A673 (cell line): Measurements from ENCODE around the gene EFL1. TPM values are rescaled to one million over a fixed set of nuclear protein-coding genes. Genes with fewer than 3 reads are reported as not detected.

Experiments
- BruUV-seq: library from RNA; stranded (reverse); fragments of 400-500 nt; replicated peaks from 2 replicates; lab custom pipeline; 2021; lab: Mats Ljungman, UMichigan
- CTCF ChIA-PET: fragments of 300-600 bp; sonication (Branson Sonifier 250); formaldehyde crosslinking; loops from one replicate; lab custom pipeline; 2022; ENCODE audit warnings: antibody characterized with exemption; lab: Charles Lee
- POLR2A ChIA-PET: fragments of 300-600 bp; sonication (Branson Sonifier 250); formaldehyde crosslinking; loops from one replicate; lab custom pipeline; 2022; ENCODE audit warnings: antibody characterized with exemption; ENCODE audit not compliant: low non-redundant PET; lab: Charles Lee
- DNase-seq: peaks from one replicate; pipeline ENCODE4 v3.0.0-alpha.2; 2015; ENCODE audit warnings: low spot score
- H3K27ac ChIP-seq: fragments of 200-600 bp; sonication (generic); 2 replicates; pipeline ENCODE4 v1.5.1; 2016; ENCODE audit warnings: mixed run types, low read depth, mild to moderate bottlenecking, mixed read lengths, antibody characterized with exemption, low read length; ENCODE audit not compliant: poor library complexity, severe bottlenecking
- H3K27me3 ChIP-seq: fragments of 200-600 bp; sonication (generic); replicated peaks from 2 replicates; pipeline ENCODE4 v1.6.1; 2017; ENCODE audit warnings: mixed run types, low read depth, mild to moderate bottlenecking, mixed read lengths, antibody characterized with exemption, low read length; ENCODE audit not compliant: insufficient read depth, poor library complexity
- H3K36me3 ChIP-seq: fragments of 200-600 bp; sonication (generic); 2 replicates; pipeline ENCODE4 v1.6.1; 2016; ENCODE audit warnings: mixed run types, mild to moderate bottlenecking, mixed read lengths, antibody characterized with exemption, low read length; ENCODE audit not compliant: insufficient read depth, poor library complexity, severe bottlenecking
- H3K4me1 ChIP-seq: fragments of 200-600 bp; sonication (generic); 2 replicates; pipeline ENCODE4 v1.6.1; 2017; ENCODE audit warnings: mixed run types, mild to moderate bottlenecking, mixed read lengths, antibody characterized with exemption, low read length; ENCODE audit not compliant: insufficient read depth, poor library complexity, severe bottlenecking
- H3K4me3 ChIP-seq: fragments of 200-600 bp; sonication (generic); 2 replicates; pipeline ENCODE4 v1.5.1; 2016; ENCODE audit warnings: low read depth, mixed run types, mild to moderate bottlenecking, mixed read lengths, low read length; ENCODE audit not compliant: poor library complexity, severe bottlenecking
- H3K9me3 ChIP-seq: fragments of 200-600 bp; sonication (generic); 2 replicates; pipeline ENCODE4 v1.6.1; 2016; ENCODE audit warnings: mixed run types, low read depth, mild to moderate bottlenecking, mixed read lengths, antibody characterized with exemption, low read length; ENCODE audit not compliant: poor library complexity, severe bottlenecking
- EZH2 ChIP-seq: fragments of 200-600 bp; sonication (generic); IDR thresholded peaks from 2 replicates; pipeline ENCODE4 v1.6.1; 2017; ENCODE audit warnings: borderline replicate concordance, low read depth, mild to moderate bottlenecking, mixed read lengths, antibody characterized with exemption, low read length; ENCODE audit not compliant: poor library complexity, severe bottlenecking
- intact Hi-C: fragments of 100-400 bp; cut with micrococcal nuclease; formaldehyde crosslinking; loops from one replicate; pipeline ENCODE4 v1.10.0; 2022; ENCODE audit not compliant: unreplicated experiment
- total RNA-seq: library from RNA; stranded (reverse); gene quantifications from 2 replicates; pipeline ENCODE4 v1.2.3, GENCODE V29; 2021
- TF ChIP-seq, protein P1 (sequence below): fragments of 300-800, 200-600 bp; sonication (generic); conservative IDR thresholded peaks from 2 replicates; pipeline ENCODE4 v1.5.1; 2017; ENCODE audit warnings: low read depth, mild to moderate bottlenecking, antibody characterized with exemption, low read length, moderate library complexity, mixed read lengths

Gene EFL1
- total RNA-seq, 1 experiment from 2014 or later, result 26.1 TPM

DNA sequence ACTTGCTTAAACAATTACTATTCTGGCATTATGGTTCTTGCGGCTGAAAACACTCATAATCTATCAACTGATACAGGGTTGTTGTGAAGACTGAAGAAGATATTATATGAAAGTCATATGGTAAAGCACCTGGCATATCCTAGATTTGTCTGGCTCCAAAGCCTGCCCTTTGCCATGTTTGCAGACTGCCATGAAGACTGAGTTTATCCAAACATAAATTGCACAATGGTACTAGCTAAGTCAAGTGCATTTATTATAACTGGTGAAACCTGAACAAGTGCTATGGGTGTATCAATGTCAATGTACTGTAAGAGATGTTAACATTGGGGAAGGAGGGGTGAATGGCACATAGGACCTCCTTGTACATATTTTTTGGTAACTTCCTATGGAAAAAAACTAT lies 129.3 kb downstream of the EFL1 start:
- CTCF ChIA-PET, result no interaction called here
- no TSS peak for BruUV-seq
- no peak for TF ChIP-seq EZH2
- TF ChIP-seq, protein P1, sequence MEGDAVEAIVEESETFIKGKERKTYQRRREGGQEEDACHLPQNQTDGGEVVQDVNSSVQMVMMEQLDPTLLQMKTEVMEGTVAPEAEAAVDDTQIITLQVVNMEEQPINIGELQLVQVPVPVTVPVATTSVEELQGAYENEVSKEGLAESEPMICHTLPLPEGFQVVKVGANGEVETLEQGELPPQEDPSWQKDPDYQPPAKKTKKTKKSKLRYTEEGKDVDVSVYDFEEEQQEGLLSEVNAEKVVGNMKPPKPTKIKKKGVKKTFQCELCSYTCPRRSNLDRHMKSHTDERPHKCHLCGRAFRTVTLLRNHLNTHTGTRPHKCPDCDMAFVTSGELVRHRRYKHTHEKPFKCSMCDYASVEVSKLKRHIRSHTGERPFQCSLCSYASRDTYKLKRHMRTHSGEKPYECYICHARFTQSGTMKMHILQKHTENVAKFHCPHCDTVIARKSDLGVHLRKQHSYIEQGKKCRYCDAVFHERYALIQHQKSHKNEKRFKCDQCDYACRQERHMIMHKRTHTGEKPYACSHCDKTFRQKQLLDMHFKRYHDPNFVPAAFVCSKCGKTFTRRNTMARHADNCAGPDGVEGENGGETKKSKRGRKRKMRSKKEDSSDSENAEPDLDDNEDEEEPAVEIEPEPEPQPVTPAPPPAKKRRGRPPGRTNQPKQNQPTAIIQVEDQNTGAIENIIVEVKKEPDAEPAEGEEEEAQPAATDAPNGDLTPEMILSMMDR, result no peak

DNA sequence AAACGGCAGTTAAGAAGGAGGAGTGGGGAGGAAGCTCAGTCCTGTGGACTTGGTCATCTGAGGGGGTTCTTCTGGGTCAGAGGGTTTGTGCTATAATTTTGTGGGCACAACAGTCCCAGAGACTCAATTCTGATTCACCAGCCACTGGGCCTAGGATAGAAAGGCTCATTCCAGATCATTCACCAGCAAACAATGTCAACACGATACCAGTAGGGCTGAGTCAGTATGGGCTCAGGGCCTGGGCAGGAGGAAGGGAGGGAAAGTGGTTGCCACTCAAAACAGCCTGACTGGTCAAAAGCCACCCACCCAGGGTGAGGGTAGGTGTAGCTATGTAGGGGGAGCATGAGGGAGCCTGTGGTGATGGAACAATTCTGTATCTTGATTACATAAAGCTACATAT lies 129.8 kb downstream of the EFL1 start:
- intact Hi-C loops, result no loop called here
- BruUV-seq, result no TSS peak
- Histone ChIP-seq H3K27me3 (no peaks in the 10 kb centered on the region), H3K9me3 (no peaks in the 10 kb centered on the region), H3K36me3 (no peaks in the 10 kb centered on the region), H3K4me3 (no peak overlapping the region), H3K27ac (no peak overlapping the region), H3K4me1 (no peaks in the 10 kb centered on the region)
- TF ChIP-seq EZH2, result no peak
- TF ChIP-seq, protein P1, result no peak
- POLR2A ChIA-PET, result no interaction called here
- DNase-seq, result no peak
- CTCF ChIA-PET, result no interaction called here

More for the DNA sequence above, 129.3 kb downstream of the EFL1 start:
- H3K27ac ChIP-seq, result no peak overlapping the region
- no peaks in the 10 kb centered on the region for H3K36me3 ChIP-seq
- intact Hi-C loops, result no loop called here
- DNase-seq, result no peak
- H3K9me3 ChIP-seq, result no peaks in the 10 kb centered on the region
- no peaks in the 10 kb centered on the region for H3K4me1 ChIP-seq
- POLR2A ChIA-PET, result no interaction called here
- H3K27me3 ChIP-seq, result no peaks in the 10 kb centered on the region
- H3K4me3 ChIP-seq, result no peak overlapping the region

DNA sequence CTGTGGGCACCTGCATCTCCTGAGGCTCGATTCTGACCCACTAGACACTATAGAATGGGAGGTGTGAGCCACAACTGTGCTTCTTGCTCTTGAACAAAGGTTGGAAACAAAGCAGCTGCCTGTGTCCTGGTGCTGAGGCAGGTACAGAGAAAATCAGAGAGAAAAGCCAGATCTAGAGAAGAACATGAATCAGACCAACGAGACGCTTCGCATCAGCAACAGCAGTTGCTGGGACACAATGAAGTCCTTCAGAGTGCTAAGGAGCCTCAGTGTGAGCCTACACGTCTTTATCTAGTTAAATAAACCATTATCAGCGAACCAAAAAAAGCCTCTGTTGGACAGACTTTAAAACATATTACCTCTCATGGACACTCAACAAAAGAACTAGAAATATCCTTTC lies 130.4 kb downstream of the EFL1 start:
- Histone ChIP-seq H3K27ac (no peak overlapping the region), H3K9me3 (no peaks in the 10 kb centered on the region), H3K4me3 (no peak overlapping the region), H3K36me3 (no peaks in the 10 kb centered on the region), H3K27me3 (no peaks in the 10 kb centered on the region), H3K4me1 (no peaks in the 10 kb centered on the region)
- BruUV-seq, result no TSS peak
- TF ChIP-seq, protein P1, result no peak
- no peak for TF ChIP-seq EZH2
- no peak for DNase-seq
- ChIA-PET POLR2A (no interaction called here), CTCF (no interaction called here)
- intact Hi-C loops, result no loop called here
